Natural killer cell (primary cell): Measurements from ENCODE around the gene HSF2BP. TPM values are rescaled to one million over a fixed set of nuclear protein-coding genes. Genes with fewer than 3 reads are reported as not detected.
"Not testable (repeated sequence)": the region's sequence is repeated elsewhere in the genome, so short reads cannot be mapped to it uniquely, and the experiment has no call there.

Source experiments
- ATAC-seq, 3 donors: fragments of 150-1000 bp in 2 of 3; fragments of 200-7000 bp in 1 of 3; cut with Tn5 transposase; 1 replicate in 1 of 3; 2 replicates in 2 of 3; pipeline ENCODE4 v1.10.0; 2021; ENCODE audit warnings: mild to moderate bottlenecking in 2 of 3, moderate library complexity in 2 of 3
- DNase-seq, 2 donors: peaks; one replicate each; pipeline versions ENCODE4 v3.0.0 to v3.0.0-alpha.2; 2013 to 2021; ENCODE audit warnings: mixed read lengths in 1 of 2
- H3K27ac ChIP-seq: one replicate; pipeline ENCODE4 v1.5.1; 2013; ENCODE audit warnings: mild to moderate bottlenecking, low read length
- H3K27me3 ChIP-seq: one replicate; pipeline ENCODE4 v1.6.1; 2013; ENCODE audit warnings: low read length; ENCODE audit not compliant: control insufficient read depth, insufficient read depth
- H3K36me3 ChIP-seq: one replicate; pipeline ENCODE4 v1.6.1; 2013; ENCODE audit warnings: low read length; ENCODE audit not compliant: control insufficient read depth, insufficient read depth
- H3K4me1 ChIP-seq: one replicate; pipeline ENCODE4 v1.6.1; 2013; ENCODE audit warnings: low read length; ENCODE audit not compliant: control insufficient read depth, insufficient read depth
- H3K4me3 ChIP-seq: one replicate; pipeline ENCODE4 v1.5.1; 2013; ENCODE audit warnings: low read length
- H3K9me3 ChIP-seq: one replicate; pipeline ENCODE4 v1.6.1; 2013; ENCODE audit warnings: low read length; ENCODE audit not compliant: control insufficient read depth, insufficient read depth
- H3K27ac Mint-ChIP-seq, 2 donors: one replicate each; pipeline ENCODE4 v1.8.0; 2022; ENCODE audit warnings: mild to moderate bottlenecking in 2 of 2, mixed read lengths in 2 of 2, moderate library complexity in 1 of 2
- H3K27me3 Mint-ChIP-seq, 2 donors: one replicate each; pipeline ENCODE4 v1.8.0; 2022; ENCODE audit warnings: low read depth in 2 of 2, mixed read lengths in 2 of 2
- H3K36me3 Mint-ChIP-seq: one replicate; pipeline ENCODE4 v1.8.0; 2022; ENCODE audit warnings: mixed read lengths
- H3K4me1 Mint-ChIP-seq, 2 donors: one replicate each; pipeline ENCODE4 v1.8.0; 2022; ENCODE audit warnings: mixed read lengths in 2 of 2
- H3K4me3 Mint-ChIP-seq: one replicate; pipeline ENCODE4 v1.8.0; 2022; ENCODE audit warnings: mild to moderate bottlenecking, moderate library complexity, mixed read lengths
- H3K9me3 Mint-ChIP-seq, 2 donors: one replicate each; pipeline ENCODE4 v1.8.0; 2022; ENCODE audit warnings: mixed read lengths in 2 of 2
- WGBS: methylation state at CpG from one replicate; pipeline ENCODE4 v1.1.7; 2013; ENCODE audit warnings: missing lambda C conversion rate; ENCODE audit not compliant: insufficient coverage; 5-methylcytosine and 5-hydroxymethylcytosine counted together
- intact Hi-C: fragments of 100-400 bp; cut with micrococcal nuclease; formaldehyde crosslinking; loops from one replicate; pipeline ENCODE4 v1.14.2; 2022
- total RNA-seq, 4 donors: library from RNA; stranded (reverse); fragments of 120-200 nt in 1 of 4; gene quantifications; one replicate each; pipeline versions ENCODE4 v1.2.3 to v1.2.4, GENCODE V29; 2013 to 2022

Gene HSF2BP
- total RNA-seq, 3 donors from 2014 or later (not counting 1 experiment from before 2014, with no cell fraction given) = 0.33 to 0.39 TPM; not detected in 1

- H3K27me3 Mint-ChIP-seq, DNase-seq, H3K9me3 Mint-ChIP-seq, H3K27ac Mint-ChIP-seq, H3K4me1 ChIP-seq, H3K27me3 ChIP-seq, H3K4me3 Mint-ChIP-seq, H3K9me3 ChIP-seq, H3K4me3 ChIP-seq, intact Hi-C loops, ATAC-seq, H3K4me1 Mint-ChIP-seq, H3K36me3 ChIP-seq, H3K36me3 Mint-ChIP-seq, H3K27ac ChIP-seq: not testable (repeated sequence)
- no CpG with 5 or more reads among the region's 8 CpGs for WGBS
Observed at GRCh38 chr21:43498924-43499323, 160.4 kb downstream of the HSF2BP start.

DNA sequence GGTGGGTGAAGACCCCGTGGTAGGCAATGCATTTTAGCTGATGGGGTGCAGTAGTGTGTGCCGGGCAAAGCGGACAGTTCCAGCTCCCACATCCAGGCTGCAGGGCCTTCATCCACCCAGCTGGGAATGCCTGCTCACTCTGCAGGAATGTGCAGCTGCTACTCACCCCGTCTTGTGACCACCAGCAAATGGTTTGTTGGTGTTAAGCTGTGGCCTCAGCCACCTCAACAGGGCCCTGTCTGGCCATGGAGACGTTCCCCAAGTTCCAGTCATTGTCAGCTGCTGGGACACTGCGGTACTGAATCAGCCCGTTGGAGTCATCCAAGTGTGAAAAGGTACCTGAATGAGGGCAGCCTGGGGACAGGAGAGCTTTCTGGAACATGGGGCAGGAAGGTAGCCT, 161.2 kb downstream of the HSF2BP start:
- H3K27me3 Mint-ChIP-seq, H3K27ac Mint-ChIP-seq, H3K27ac ChIP-seq, intact Hi-C loops, H3K9me3 ChIP-seq, H3K36me3 ChIP-seq, H3K36me3 Mint-ChIP-seq, H3K4me3 Mint-ChIP-seq, H3K9me3 Mint-ChIP-seq, H3K4me1 ChIP-seq, H3K27me3 ChIP-seq, H3K4me1 Mint-ChIP-seq, H3K4me3 ChIP-seq, ATAC-seq, DNase-seq: not testable (repeated sequence)
- no CpG with 5 or more reads among the region's 7 CpGs for WGBS

GRCh38 chr21:43494279-43495012, 164.8 kb downstream of the HSF2BP start:
- H3K36me3 Mint-ChIP-seq, H3K4me1 Mint-ChIP-seq, H3K27ac ChIP-seq, intact Hi-C loops, H3K36me3 ChIP-seq, H3K4me1 ChIP-seq, H3K9me3 Mint-ChIP-seq, H3K4me3 Mint-ChIP-seq, H3K27me3 Mint-ChIP-seq, H3K27me3 ChIP-seq, H3K9me3 ChIP-seq, H3K27ac Mint-ChIP-seq, H3K4me3 ChIP-seq, DNase-seq: not testable (repeated sequence)
- ATAC-seq = peak; percentile 72 to 89 (median 82)
- 20% methylated on average over 2 of the region's 18 CpGs for WGBS

DNA sequence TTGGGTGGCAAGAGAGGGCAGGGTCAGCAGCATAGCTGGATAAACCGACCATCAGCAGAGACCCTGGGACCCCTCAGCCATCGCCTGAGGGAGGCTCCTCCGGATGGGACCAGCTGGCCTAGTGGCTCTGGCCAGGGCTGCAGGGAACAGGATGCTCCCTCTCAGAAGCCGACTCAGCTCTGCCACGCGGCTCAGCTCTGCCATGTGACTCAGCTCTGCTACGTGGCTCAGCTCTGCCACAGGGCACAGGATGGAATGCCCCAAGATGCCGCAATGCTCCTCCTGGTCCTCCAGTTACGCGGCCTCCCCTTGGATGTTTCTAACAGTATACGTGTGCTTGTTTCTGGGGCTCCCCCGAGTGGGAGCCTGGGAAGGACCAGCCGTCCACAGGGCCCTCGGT, 165.8 kb downstream of the HSF2BP start:
- H3K9me3 ChIP-seq, H3K36me3 ChIP-seq, DNase-seq, H3K36me3 Mint-ChIP-seq, intact Hi-C loops, H3K4me1 ChIP-seq, H3K27ac ChIP-seq, ATAC-seq, H3K9me3 Mint-ChIP-seq, H3K27me3 Mint-ChIP-seq, H3K4me3 Mint-ChIP-seq, H3K27ac Mint-ChIP-seq, H3K27me3 ChIP-seq, H3K4me1 Mint-ChIP-seq, H3K4me3 ChIP-seq: not testable (repeated sequence)
- WGBS = 100% methylated on average over 4 of the region's 14 CpGs

DNA sequence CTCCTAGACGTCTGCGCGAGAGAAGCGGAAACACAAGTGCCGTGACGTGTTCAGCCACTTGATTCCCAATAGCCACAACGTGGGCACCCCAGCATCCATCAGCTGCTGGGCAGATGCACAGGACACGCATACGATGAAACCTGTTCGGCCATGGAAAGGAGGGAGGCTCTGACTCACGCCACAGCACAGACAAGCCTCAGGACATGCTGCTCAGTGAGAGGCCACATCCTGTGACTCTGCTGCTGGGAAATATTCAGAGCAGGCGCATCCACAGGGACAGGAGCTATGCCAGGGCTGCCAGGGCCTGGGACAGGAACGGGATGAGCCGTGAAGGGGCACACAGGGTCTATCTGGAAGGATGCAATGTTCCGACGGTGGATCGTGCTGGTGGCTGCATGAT, 171.1 kb downstream of the HSF2BP start:
- H3K4me3 ChIP-seq, H3K4me1 ChIP-seq, H3K36me3 Mint-ChIP-seq, H3K27ac Mint-ChIP-seq, H3K9me3 Mint-ChIP-seq, intact Hi-C loops, H3K27me3 Mint-ChIP-seq, H3K9me3 ChIP-seq, DNase-seq, H3K4me1 Mint-ChIP-seq, ATAC-seq, H3K4me3 Mint-ChIP-seq, H3K27ac ChIP-seq, H3K27me3 ChIP-seq, H3K36me3 ChIP-seq: not testable (repeated sequence)
- no CpG with 5 or more reads among the region's 17 CpGs for WGBS

- H3K27ac Mint-ChIP-seq, H3K4me3 ChIP-seq, H3K27me3 ChIP-seq, intact Hi-C loops, H3K9me3 Mint-ChIP-seq, H3K9me3 ChIP-seq, H3K4me1 ChIP-seq, H3K27me3 Mint-ChIP-seq, H3K27ac ChIP-seq, H3K36me3 ChIP-seq, H3K4me1 Mint-ChIP-seq, ATAC-seq, DNase-seq, H3K4me3 Mint-ChIP-seq, H3K36me3 Mint-ChIP-seq: not testable (repeated sequence)
- WGBS = no CpG with 5 or more reads among the region's 5 CpGs
Observed at GRCh38 chr21:43486051-43486450, 173.2 kb downstream of the HSF2BP start.

DNA sequence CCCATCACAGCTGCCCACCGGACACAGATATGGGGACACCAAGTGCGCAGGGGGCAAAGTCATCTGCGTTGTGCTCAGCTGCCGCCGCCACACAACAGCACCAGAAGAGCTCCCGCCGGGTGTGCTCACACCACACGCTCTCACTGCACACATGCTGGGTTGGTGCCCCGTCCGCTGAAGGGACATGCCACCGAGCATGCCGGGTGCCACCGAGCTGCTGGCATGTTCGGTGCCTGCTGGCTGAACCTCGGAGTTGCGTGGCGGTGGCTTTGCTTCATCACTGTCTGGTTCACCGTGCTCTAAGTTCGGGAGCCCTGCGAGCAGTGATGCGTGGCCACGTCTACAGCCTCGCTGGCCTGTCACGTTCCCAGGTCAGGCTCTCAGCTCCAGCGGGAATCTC, 174.3 kb downstream of the HSF2BP start:
- H3K36me3 Mint-ChIP-seq, H3K4me1 Mint-ChIP-seq, H3K4me1 ChIP-seq, intact Hi-C loops, H3K9me3 ChIP-seq, H3K27me3 ChIP-seq, H3K4me3 Mint-ChIP-seq, ATAC-seq, H3K27me3 Mint-ChIP-seq, H3K4me3 ChIP-seq, H3K27ac ChIP-seq, H3K36me3 ChIP-seq, H3K9me3 Mint-ChIP-seq, DNase-seq, H3K27ac Mint-ChIP-seq: not testable (repeated sequence)
- no CpG with 5 or more reads among the region's 25 CpGs for WGBS

- H3K4me3 ChIP-seq, H3K9me3 ChIP-seq, H3K36me3 ChIP-seq, DNase-seq, H3K4me1 ChIP-seq, ATAC-seq, H3K27me3 Mint-ChIP-seq, H3K9me3 Mint-ChIP-seq, H3K4me3 Mint-ChIP-seq, H3K27ac ChIP-seq, H3K27me3 ChIP-seq, H3K4me1 Mint-ChIP-seq, intact Hi-C loops, H3K36me3 Mint-ChIP-seq, H3K27ac Mint-ChIP-seq: not testable (repeated sequence)
- no CpG with 5 or more reads among the region's 13 CpGs for WGBS
Observed at GRCh38 chr21:43479197-43479596, 180.1 kb downstream of the HSF2BP start.
